ENCODE data around the gene LACTB. TPM values are rescaled to one million over a fixed set of nuclear protein-coding genes. Genes with fewer than 3 reads are reported as not detected.

LACTB gene
- total and polyA plus RNA-seq, 10 of the 15 experiments (the other 5 are each of a cell fraction or from before 2014, with no cell fraction given) = 5.0 to 35.3 (median 16.6) TPM

- SMC1A ChIA-PET (ENCODE audit: uncharacterized antibody, unreplicated experiment) = interaction anchor here (2.8 kb wide), 1 partner anchor 43 kb away, joined by 15 read pairs; no protein-coding TSS in a partner anchor
- POLR2A ChIA-PET = no interaction called here
- Histone ChIP-seq H3K27me3 (replicated peaks in 1 of 2; ENCODE audit: control insufficient read depth in 2 of 2, insufficient read depth in 2 of 2, low read length in 1 of 2) (no peaks in the 10 kb centered on the region; a peak in 1 of 4 replicates), H3K9ac (ENCODE audit: control insufficient read depth, insufficient read depth, low read length) (no peak overlapping the region), H2AFZ (ENCODE audit: control insufficient read depth, low read depth, low read length) (no peak overlapping the region), H3K4me3 (no peak overlapping the region), H3K27ac (ENCODE audit: control insufficient read depth, insufficient read depth) (no peak overlapping the region), H3K4me2 (ENCODE audit: control insufficient read depth, insufficient read depth) (no peak overlapping the region), H3K9me3 (replicated peaks; ENCODE audit: control insufficient read depth, insufficient read depth, low read length) (no peaks in the 10 kb centered on the region), H4K20me1 (ENCODE audit: control insufficient read depth, insufficient read depth) (no peaks in the 10 kb centered on the region), H3K4me1 (ENCODE audit: control insufficient read depth, insufficient read depth, low read length) (no peaks in the 10 kb centered on the region), H3K36me3 (ENCODE audit: control insufficient read depth in 2 of 2, insufficient read depth in 2 of 2, low read length in 1 of 2) (no peaks in the 10 kb centered on the region), H3K79me2 (ENCODE audit: control insufficient read depth, insufficient read depth, low read length) (no peaks in the 10 kb centered on the region)
- FAIRE-seq = no peak
- ATAC-seq = no peak
- no peak for TF ChIP-seq ZNF207 (IDR thresholded peaks at IDR 0.05; ENCODE audit: borderline replicate concordance)
- in situ Hi-C loops (cut with MboI) = loop anchor here (10.0 kb wide), 1 partner anchor 246 kb away; no protein-coding TSS in a partner anchor
- WGBS (ENCODE audit: insufficient coverage, insufficient replicate concordance, low lambda C conversion rate, missing lambda C conversion rate) = 44% methylated on average over 10 of the region's 10 CpGs
- intact Hi-C loops (cut with micrococcal nuclease; ENCODE audit: unreplicated experiment) = no loop called here
- CTCF ChIA-PET = interaction anchor here (4.6 to 6.3 kb wide), 2 partner anchors 43 to 44 kb away, joined by 35 to 107 read pairs; no protein-coding TSS in a partner anchor
- RAD21 ChIA-PET (ENCODE audit: unreplicated experiment) = interaction anchor here (5.4 kb wide), 1 partner anchor 43 kb away, joined by 39 read pairs; no protein-coding TSS in a partner anchor
- no peak for DNase-seq (ENCODE audit: low read depth, low spot score)
- no TSS peak for BruUV-seq (replicated peaks)
Observed at GRCh38 chr15:63090887-63091286, 30.8 kb upstream of the LACTB start.

- Histone ChIP-seq H2AFZ (ENCODE audit: control insufficient read depth, low read depth, low read length) (no peak overlapping the region), H4K20me1 (ENCODE audit: control insufficient read depth, insufficient read depth) (no peaks in the 10 kb centered on the region), H3K9ac (ENCODE audit: control insufficient read depth, insufficient read depth, low read length) (no peak overlapping the region), H3K36me3 (ENCODE audit: control insufficient read depth in 2 of 2, insufficient read depth in 2 of 2, low read length in 1 of 2) (no peaks in the 10 kb centered on the region), H3K4me3 (no peak overlapping the region), H3K4me1 (ENCODE audit: control insufficient read depth, insufficient read depth, low read length) (no peaks in the 10 kb centered on the region), H3K4me2 (ENCODE audit: control insufficient read depth, insufficient read depth) (no peak overlapping the region), H3K27ac (ENCODE audit: control insufficient read depth, insufficient read depth) (no peak overlapping the region), H3K79me2 (ENCODE audit: control insufficient read depth, insufficient read depth, low read length) (no peaks in the 10 kb centered on the region), H3K9me3 (replicated peaks; ENCODE audit: control insufficient read depth, insufficient read depth, low read length) (no peaks in the 10 kb centered on the region), H3K27me3 (replicated peaks in 1 of 2; ENCODE audit: control insufficient read depth in 2 of 2, insufficient read depth in 2 of 2, low read length in 1 of 2) (no peaks in the 10 kb centered on the region; a peak in 1 of 4 replicates)
- DNase-seq (ENCODE audit: low read depth, low spot score) (no peak), ATAC-seq (no peak), FAIRE-seq (no peak)
- WGBS (ENCODE audit: insufficient coverage, insufficient replicate concordance, low lambda C conversion rate, missing lambda C conversion rate) = 27% methylated on average over 4 of the region's 4 CpGs
- ChIA-PET POLR2A (no interaction called here), RAD21 (ENCODE audit: unreplicated experiment) (interaction anchor here (5.4 kb wide), 1 partner anchor 44 kb away, joined by 39 read pairs; no protein-coding TSS in a partner anchor), SMC1A (ENCODE audit: uncharacterized antibody, unreplicated experiment) (interaction anchor here (0.6 to 2.8 kb wide), 3 partner anchors 44 to 311 kb away, joined by 3 to 15 read pairs (median 4); no protein-coding TSS in a partner anchor), CTCF (interaction anchor here (1.4 to 6.3 kb wide), 3 partner anchors 18 to 310 kb away, joined by 4 to 107 read pairs (median 5); no protein-coding TSS in a partner anchor)
- BruUV-seq (replicated peaks) = no TSS peak
- in situ Hi-C loops (cut with MboI) = loop anchor here (10.0 kb wide), 1 partner anchor 247 kb away; no protein-coding TSS in a partner anchor
- intact Hi-C loops (cut with micrococcal nuclease; ENCODE audit: unreplicated experiment) = loop anchor here (2.0 kb wide), 1 partner anchor 243 kb away; no protein-coding TSS in a partner anchor
- TF ChIP-seq STAT3 (IDR thresholded peaks at IDR 0.05; ENCODE audit: low read depth, low read length) (no peak), EGR1 (IDR thresholded peaks at IDR 0.05; ENCODE audit: borderline replicate concordance in 1 of 2, low read depth in 2 of 2, low read length in 2 of 2) (no peak), GATAD2B (conservative IDR thresholded peaks at IDR 0.05; ENCODE audit: low read depth) (no peak), RBBP5 (conservative IDR thresholded peaks at IDR 0.05) (no peak), SPI1 (IDR thresholded peaks at IDR 0.05; ENCODE audit: borderline replicate concordance, insufficient read depth, low read depth, low read length) (no peak), PAX8 (IDR thresholded peaks at IDR 0.05) (no peak), NRF1 (conservative IDR thresholded peaks at IDR 0.05; ENCODE audit: low read depth, low read length) (no peak), TBL1XR1 (IDR thresholded peaks at IDR 0.05; ENCODE audit: low read depth, low read length) (no peak), ZBTB33 (IDR thresholded peaks at IDR 0.05) (no peak), MYC (IDR thresholded peaks at IDR 0.05; ENCODE audit: insufficient read depth, insufficient read length, insufficient replicate concordance, low read length, severe bottlenecking) (no peak)
Observed at GRCh38 chr15:63091679-63092446, 29.8 kb upstream of the LACTB start.
